Activated CD8-positive, alpha-beta memory T cell treated with anti-CD3 and anti-CD28 coated beads, Interleukin-2, amount 50 U/mL, for 1 hour (primary cell): ENCODE data around the gene DHRS3.

Experiments
- DNase-seq: peaks from one replicate; pipeline ENCODE4 v3.0.0-alpha.2; 2020; ENCODE audit errors: extremely low read depth

The DHRS3 gene

DNA sequence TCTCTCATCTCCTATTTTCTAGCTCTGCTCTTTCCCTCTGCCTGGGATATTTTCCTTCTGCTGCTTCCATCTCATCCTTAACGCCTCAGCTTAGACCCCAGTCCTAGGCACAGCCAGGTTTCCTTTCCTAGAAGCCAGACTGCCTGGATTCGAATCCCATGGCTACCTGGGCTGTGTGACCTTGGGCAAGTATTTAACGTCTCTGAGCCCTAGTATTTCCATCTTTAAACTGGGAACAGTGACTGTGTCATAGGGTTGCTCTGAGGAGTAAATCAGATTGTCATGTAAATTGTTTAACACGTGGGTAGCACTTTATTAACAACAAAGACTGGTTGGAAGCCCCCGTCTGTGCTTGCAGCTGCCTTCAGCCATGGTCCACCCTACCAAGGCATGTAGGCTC lies 18.4 kb downstream of the DHRS3 start:
- DNase-seq = no peak

DNA sequence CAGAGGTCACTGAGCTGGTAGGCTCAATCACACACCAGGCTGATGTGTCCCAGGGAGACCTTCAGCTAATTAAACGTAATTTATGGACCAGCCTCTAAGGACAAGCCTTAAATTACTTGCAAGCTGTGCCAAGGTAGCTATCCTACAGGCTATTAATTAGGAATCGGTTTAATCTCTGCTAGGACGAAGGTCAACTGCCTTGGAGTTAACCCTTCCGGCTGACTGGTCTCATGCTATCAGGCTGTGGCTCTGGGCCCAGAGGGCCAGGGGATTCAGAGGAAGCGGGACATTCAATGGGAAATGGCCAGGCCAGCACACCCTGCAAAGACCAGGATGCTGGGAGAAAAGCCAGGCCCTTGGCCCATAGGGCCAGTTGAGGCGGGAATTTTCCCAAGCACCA lies 19.0 kb downstream of the DHRS3 start:
- DNase-seq = no peak

DNA sequence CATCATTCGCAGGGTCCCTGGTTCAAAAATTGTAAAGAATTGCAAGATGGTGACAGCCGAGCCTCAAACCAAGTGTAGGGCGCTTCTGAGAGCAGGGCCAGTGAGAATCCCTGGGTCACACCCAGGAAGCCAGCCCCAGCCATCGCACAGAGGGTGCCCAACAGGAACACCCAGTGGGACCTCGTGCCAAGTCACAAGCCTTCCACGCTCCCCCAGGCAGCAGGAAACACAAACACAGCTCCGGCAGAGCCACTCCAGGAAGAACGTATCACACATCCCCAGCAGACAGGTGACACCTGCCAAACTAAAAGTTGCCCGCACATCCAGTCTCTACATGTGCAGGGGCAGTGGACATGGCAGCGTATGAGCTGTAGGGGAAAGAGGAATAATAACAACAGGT lies 20.2 kb downstream of the DHRS3 start:
- no peak for DNase-seq

DNA sequence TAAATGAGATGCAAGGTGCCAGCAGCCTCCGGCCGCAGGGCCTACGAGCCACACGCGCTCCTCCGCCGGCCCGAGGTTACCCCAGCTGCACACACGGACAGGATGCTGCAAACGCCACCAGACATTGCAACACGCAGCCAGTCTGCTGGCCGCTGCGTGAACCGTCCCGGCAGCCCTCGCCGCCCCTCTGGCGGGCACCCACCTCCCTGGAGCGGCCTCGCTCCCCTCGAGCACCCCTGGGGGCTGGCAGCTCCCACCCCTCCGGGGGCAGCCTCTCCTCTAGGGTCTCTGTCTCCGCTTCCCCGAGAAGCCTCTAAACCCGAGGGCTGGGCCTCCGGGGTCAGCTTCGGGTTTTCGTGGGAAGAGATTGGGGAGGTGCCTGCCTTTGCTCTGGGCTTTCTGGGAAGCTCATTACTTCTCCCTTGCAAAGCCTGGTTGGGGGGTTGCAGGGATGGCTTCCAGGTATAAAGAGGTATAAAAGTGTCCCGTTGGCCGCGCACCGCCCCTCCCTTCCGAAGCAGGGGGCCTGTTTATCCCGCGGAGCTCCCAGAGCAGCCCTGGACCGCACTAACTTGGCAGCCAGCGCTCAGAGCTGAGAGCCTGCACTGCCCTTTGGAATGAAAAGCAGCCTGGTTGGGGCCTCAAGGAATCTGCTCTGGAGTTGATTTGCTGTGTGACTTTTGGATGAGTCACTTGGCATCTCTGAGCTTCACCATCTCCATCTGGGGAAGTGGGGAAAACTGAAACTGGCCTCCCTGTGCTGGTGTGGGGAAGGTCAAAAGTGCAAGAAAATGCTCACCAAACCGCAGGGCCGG lies 21.8 kb downstream of the DHRS3 start:
- DNase-seq = no peak

DNA sequence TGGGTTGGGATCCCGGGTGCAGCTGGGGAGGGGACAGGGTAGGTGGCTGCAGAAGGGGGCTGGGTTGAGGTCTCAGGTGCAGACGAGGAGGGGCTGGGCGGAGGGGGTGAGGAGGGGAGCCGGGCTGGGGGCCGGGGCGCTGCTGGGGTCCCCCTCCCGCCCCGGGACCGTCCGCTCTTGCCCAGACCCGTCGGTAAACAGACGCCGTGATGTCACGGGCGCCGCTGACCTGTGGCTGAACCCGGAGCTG lies 22.3 kb downstream of the DHRS3 start:
- DNase-seq = no peak

DNA sequence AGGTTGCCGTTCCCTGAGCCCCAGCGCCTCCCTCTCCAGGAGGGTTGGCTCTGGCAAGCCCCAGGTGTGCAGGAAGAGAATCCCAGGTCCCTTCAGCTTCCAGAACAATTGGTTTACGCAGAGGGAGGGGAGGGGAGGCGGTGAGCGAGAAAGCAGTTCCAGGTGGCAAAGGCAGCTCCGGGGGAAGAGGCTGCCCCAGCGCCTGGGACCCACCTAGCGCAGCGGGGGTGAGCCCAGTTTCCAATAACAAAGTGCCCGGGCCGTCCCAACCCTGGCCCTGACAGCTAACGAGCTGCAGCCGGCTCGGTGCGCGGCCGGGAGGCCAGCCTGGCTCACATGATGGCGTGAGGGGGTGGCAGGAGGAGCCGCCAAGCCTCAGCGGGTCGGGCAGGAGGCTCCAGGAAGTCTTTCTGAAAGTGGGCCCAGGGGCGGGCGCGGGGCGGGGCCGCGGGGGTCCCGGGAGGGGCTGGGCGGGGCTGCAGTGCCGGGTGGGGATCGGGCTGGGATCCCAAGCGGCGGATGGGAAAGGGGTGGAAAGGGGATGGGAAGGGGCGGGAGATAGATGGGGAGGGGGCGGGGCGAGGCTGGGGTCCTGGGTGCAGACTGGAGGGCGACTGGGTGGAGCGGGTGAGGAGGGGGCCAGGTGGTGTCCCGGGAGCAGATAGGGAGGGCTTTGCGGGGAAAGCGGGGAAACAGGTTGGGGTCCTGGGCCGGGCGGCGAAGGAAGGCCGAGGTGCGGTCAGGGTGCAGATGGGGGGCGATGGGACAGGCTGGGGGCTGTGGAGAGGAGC lies 22.8 kb downstream of the DHRS3 start:
- DNase-seq = no peak

DNA sequence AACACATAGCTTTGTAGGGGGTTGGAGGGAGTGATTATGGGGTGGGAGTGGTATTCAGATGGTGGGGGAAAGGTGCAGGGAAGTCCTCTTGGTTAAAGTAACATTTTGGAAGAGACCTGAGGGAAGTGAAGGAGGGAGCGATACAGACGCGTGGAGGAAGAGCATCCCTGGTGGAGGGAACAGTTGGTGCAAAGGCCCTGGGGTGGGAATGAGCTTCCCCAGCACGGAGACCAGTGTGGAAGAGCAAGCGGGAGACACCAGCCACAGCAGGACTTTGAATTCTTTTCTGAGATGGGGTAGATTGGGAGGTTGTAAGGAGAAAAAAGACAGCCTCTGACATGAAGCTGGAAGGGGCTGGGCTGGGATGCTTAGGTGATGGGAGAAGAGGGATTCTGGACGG lies 23.5 kb downstream of the DHRS3 start:
- DNase-seq = no peak

DNA sequence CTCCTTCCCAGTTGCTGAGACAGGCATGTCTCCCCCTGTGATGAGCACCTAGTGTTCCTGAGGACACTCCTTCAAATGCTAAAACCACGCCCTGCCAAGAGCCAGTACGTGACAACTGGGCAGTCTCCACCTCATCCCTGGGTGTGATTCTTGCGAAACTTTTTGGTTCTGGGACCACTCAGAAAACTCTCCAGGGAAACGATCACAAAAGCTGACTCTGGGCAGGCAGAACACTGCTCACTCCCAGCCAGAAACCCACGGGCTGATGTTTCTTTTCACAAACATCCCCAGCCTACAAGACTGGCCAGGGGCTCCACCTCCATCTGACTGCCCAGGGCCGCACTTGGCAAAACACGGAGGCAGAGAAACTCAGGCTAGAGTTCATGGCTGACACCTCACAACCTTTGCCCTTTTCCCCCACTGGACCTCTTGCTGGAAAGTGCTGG lies 24.4 kb downstream of the DHRS3 start:
- no peak for DNase-seq

DNA sequence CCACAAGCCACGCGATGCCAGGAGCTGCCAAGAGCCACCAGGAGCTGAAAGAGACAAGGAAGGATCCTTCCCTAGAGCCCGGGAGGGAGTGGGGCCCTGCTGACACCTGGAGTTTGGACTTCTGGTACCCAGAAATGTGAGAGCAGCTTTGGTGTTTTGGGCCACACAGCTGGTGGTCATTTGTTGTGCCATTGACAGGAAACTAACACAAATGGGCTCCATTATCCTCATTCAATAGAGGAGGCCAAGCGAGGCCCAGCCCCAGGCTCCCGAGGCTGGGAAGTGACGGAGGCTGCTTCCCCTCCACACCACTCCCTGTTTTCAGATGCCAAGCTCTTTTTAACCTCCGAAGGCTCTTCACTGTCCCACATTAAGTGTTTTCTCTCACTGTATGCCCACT lies 25.5 kb downstream of the DHRS3 start:
- no peak for DNase-seq

DNA sequence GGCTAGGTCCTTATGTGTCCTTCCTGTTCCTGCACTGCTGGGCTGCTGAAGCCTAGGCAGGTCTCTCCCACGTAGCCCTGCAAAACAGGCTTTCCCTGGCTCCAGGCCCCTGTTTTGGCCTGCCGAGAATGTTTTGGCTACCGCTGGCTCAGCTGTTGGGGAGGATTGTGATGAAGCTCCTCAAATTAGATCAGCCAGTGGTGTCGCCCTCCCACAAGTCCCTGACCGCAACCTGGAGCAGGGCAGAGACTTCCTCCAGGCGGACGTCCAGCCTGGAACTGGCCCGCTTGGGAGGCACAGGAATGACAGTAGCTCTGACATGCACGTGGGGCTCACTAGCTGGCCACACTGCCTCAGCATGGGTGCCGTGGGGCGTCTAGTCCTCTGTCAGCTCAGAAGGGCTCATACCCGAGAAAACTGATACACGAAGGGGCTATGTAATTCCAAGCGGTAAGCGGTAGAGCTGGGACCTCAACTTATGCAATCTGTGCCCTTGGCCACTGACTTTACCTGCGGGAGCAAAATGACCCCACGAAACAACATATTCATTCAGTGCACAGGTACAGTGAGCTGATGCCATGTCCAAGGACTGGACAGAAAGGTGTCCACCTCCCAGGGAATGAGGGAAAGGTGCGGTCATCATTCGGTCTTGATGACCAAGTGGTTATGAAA lies 26.6 kb downstream of the DHRS3 start:
- no peak for DNase-seq

DNA sequence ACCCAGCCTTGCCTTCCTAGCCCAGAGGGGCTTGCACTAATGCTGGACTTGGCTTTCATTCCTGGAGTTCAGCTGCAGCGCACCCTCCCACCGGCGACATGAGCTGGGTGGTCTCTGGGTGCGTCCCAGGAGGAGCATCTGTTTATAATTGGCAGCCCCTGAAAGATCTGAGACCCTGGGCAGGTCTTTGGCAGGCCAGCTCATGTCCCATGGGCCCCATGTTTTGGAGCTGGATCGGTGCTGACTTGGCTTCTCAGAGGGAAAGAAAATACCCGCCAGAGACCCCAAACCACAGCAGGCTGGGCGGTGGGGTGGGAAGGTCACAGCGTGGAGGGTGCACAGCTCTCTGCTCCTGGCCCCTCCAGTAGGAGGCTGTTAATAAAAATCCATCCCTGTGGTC lies 29.3 kb downstream of the DHRS3 start:
- no peak for DNase-seq

DNA sequence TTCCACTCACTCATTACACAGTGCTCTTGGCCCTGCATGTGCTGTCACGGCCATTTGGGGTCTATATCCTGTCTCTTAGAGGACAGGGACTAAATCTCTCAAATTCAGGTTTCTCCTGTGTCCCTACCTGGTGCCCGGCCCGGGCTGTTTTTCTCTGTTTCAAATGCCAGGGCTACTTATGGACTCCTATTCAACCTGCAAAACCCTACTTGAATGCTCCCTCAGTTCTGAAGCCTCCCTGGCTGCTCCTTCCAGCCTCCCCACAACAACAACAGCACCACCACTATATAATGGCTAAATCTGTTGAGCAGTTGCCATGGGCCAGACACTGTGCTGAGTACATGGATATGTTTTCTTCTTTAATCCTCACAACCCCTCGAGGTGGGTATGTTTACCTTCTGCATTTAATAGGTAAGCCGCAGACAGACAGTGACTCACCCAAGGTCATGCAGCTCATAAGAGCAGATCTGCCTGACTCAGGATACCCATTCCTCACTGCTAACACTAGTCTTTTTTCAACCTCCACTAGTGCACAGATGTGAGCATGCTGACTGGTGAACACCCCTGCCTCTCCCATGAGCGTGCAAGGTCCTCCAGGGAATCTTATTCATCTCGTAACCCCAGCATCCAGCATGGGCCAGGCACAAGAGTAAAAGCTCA lies 29.9 kb downstream of the DHRS3 start:
- DNase-seq = no peak

DNA sequence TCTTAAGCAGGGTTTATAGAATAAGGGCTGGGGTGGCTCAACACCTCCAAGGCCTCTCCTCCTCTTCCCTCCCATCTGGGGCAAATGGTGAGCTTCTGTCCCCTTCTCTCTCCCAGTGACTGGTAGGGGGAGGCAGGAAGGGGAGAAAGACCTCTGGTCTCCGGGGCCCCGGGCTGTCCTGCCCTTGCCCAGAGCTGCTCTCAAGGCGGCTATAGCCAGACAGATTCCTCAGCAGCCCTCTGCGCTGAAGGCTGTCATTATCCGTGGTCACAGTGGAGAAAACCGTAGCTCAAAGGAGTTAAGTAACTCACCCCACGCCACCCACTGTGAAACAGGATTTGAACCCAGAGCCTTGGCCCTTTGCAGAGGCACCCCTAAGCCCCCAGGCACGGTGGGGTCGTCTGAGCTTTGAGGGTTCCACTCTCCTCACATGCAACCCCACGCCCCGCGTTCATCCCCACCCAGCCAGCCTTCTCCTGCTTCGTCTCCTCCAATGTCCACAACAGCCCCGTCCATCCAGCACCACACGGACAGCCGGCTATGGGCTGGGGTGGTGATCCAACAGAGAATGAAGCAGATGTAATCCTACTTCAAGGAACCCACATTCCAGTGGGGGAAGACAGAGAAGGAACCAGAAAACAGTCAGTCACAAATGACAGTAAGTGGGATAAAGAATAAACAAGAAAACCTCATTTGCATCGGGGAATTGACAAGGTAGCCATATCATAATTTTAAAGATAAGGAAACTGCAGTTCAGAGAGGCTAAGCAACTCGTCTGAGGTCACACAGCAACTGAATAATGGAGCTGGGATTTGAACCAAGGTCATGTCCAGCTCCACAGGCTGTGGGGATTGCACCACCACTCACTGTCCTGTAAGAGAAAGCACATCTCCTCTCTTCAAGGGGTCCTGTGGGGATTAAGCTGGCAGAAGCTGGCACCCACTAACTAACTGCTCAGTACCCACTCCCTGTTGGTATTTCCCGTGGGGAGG lies 31.8 kb downstream of the DHRS3 start:
- no peak for DNase-seq

DNA sequence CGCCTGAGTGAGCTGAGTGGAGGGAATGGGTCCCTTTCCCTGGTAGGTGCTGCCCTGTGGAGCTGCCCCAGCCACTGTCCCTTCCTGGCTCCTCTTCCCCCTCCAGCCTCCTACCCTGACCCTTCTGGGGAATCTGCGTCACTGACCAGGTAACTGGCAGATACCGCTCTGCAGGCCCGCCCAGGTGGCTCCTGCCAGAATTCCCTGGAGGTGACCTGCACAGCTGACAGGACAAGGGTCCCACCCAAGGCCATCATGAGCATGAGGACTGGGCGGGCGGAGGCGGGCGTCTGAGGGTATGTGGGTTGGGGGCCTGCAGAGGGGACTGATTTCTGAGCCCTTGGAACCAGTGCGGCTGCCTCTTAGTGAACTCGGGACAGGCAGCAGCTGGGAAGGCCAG lies 32.5 kb downstream of the DHRS3 start:
- DNase-seq = no peak

DNA sequence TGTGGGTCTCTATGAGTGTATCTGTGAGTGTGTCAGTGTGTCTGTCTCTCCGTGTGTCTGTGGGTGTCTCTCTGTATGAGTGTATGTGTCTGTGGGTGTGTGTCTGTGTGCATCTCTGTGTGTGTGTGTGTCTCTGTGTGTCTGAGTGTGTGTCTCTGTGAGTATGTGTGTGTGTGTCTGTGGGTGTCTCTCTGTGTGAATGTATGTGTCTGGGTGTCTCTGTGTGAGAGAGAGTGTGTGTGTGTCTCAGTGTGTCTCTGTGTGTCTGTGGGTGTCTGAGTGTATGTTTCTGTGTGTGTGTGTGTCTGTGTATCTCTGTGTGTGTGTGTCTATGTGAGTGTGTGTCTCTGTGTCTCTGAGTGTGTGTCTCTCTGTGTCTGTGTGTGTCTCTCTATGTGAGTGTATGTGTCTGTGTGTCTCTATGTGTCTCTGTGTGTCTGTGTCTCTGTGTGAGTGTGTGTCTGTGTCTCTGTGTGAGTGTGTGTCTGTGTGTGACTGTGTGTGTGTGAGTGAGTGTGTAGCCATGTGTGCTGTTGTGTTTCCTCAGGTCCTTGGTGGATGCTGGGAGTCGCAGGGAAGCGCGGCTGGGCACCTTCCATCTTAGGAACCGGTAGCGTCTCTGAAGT lies 33.0 kb downstream of the DHRS3 start:
- DNase-seq = no peak

DNA sequence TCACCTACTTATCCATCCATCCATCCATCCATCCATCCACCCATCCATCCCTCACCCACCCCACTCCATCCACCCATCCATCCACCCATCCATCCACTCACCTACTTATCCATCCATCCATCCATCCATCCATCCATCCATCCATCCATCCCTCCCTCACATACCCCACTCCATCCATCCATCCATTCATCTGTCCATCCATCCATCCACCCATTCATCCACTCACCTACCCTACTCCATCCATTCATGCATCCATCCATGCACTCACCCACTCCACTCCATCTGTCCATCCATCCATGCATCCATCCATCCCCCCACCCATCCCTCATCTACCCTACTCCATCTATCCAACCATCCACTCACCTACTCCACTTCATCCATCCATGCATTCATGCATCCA lies 34.5 kb downstream of the DHRS3 start:
- no peak for DNase-seq

DNA sequence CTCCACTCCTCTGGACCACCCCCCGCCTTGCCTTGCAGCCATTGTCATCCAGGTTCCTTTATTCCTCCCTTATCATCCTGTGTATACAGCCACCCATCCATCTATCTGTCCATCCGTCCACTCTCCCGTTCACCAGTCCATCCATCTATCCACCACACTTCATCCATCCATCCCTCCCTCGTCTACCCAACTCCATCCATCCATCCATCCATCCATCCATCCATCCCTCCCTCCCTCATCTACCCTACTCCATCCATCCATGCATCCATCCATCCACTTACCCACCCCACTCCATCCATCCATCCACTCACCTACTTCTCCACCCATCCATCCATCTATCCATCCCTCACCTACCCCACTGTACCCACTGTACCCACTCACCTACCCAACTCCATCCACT lies 35.4 kb downstream of the DHRS3 start:
- DNase-seq = no peak

DNA sequence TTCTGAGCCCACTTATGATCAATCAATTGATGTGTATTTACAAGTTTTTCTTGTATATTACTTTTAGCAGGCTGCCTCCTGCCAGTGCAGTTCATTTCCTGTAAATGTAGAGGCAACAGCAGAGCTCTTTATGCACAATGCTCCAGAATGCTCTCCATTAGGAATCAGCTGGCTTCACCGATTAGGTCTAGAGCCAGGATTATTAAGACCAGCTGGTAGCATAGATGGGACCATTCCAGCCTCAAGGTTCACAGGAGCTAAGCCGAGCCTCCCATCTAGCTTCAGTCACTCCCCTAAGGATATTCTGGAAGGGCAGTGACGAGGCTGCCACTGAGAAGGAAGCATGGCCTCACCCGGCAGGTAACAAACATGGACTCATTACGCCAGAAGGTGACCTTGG lies 36.8 kb downstream of the DHRS3 start:
- no peak for DNase-seq

DNA sequence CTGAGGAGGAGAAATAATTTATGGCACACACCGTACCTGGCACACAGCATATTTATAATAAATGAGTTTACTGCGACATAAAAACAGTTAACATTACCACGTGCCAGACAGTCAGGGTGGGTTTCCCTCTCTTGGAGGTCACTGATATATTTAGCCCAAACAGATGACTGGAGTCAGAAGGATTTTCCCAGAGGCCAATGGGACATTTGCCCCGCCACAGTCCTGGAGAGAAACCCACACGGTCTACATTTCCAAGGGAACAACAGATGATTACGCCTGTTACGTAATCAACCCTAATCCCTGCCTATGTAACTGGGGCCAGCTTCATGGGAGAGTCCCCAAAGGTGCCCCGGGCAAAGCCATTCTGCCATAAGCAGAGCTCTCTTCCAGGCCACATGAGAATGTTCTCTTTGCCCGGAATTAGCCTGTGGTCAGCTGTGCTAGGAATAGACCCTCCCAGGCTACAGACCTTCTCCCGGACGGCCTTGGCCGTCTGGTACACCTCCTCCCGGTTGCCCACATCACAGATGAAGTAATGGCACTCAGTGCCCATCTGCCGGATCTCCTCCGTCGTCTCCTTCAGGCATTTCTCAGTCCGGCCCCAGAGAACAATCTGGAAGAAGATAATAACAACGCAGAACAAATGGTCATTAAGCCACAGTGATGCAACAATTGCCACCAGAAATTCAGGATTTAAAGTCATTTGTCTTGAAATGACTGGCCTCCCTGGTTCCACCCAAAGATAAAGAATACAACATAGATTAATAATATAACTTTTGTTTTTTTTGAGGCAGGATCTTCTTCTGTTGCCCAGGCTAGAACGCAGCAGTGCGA lies 37.7 kb downstream of the DHRS3 start:
- no peak for DNase-seq

DNA sequence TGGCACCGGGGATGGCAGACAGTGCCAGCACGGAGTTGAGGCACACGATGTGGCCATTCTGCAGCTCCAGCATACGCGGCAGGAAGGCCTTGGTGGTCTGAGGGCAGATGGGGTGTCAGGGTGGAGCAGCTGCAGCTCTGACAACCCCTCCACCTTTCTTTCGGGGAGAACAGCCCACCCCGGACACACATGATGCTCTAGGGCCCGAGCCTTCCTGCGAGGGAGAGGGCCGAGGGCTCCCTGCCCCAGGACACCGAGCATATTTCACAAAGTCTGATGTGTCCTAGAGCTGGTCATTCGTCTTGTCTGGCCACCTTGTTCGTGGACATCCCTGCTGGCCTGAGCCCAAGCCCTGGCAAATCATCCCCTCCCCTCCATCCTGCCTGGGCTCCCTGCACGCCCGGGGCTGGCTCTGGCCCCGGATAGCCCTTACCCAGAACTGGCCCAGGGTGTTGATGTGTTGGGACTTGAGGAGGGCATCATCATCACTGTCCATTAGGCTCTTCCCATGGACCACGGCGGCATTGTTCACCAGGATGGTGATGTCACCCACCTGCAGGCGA lies 39.1 kb downstream of the DHRS3 start:
- no peak for DNase-seq
